ENCODE data around the gene ATG7. TPM values are rescaled to one million over a fixed set of nuclear protein-coding genes. Genes with fewer than 3 reads are reported as not detected.

ATG7 gene
- total RNA-seq, 1 experiment from 2014 or later, result 29.3 TPM

DNA sequence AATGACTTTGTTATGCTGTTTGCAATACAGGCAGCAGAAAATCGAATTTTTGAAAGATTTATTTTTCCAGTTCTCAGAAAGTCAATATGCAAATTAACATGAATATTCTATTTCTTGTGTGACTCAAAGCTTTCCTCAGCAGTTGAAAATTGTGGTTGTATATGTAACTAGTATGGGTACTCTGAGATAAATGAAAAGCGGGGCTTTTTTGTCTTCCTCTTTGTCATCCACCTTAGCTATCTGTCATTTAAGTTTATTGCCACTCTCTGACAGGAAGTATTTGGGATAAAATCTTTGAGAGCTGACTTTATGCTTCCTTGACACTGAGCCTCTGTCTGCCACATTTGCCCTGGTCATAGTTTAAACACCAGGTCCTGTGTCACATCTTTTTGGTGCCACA is 91.5 kb downstream of the ATG7 start:
- no peaks in the 10 kb centered on the region for H3K4me1 ChIP-seq (ENCODE audit: control insufficient read depth in 1 of 2, insufficient read depth in 2 of 2, low read length in 2 of 2)
- no peak for ATAC-seq
- POLR2A ChIA-PET, result no interaction called here
- H3K36me3 ChIP-seq (ENCODE audit: control insufficient read depth in 1 of 2, insufficient read depth in 2 of 2, low read length in 2 of 2), result peaks cover 12 to 17% of the 10 kb centered on the region in 2 experiments; a peak in 2 of 4 replicates
- H3K9me2 ChIP-seq (ENCODE audit: insufficient read depth), result no peaks in the 10 kb centered on the region
- no TSS peak for BruUV-seq (replicated peaks)
- no peak overlapping the region for H3K9ac ChIP-seq (ENCODE audit: low read length)
- CTCF ChIA-PET, result interaction anchor here (1.4 kb wide), 1 partner anchor 29 kb away, joined by 4 read pairs; no protein-coding TSS in a partner anchor
- no peaks in the 10 kb centered on the region for H3K9me3 ChIP-seq (ENCODE audit: control insufficient read depth in 1 of 2, insufficient read depth in 1 of 2, low read depth in 1 of 2, low read length in 2 of 2)
- RAD21 ChIA-PET (ENCODE audit: low non-redundant PET in 1 of 2, low total read pairs in 2 of 2, uncharacterized antibody in 2 of 2, unreplicated experiment in 2 of 2), result no interaction called here
- no peaks in the 10 kb centered on the region for H3K27me3 ChIP-seq (ENCODE audit: insufficient read depth, low read length)
- H3K27ac ChIP-seq (ENCODE audit: low read depth, low read length), result no peak overlapping the region
- intact Hi-C loops (cut with micrococcal nuclease), result no loop called here
- no peak for DNase-seq (ENCODE audit: low read depth, low spot score)
- H2AFZ ChIP-seq (ENCODE audit: low read depth, low read length, poor library complexity, severe bottlenecking), result no peak overlapping the region
- H3K4me2 ChIP-seq (ENCODE audit: low read length), result no peak overlapping the region
- H3K79me2 ChIP-seq (ENCODE audit: insufficient read depth, low read length), result no peaks in the 10 kb centered on the region
- no peaks in the 10 kb centered on the region for H4K20me1 ChIP-seq (ENCODE audit: insufficient read depth)
- no peak for TF ChIP-seq RAD21 (IDR thresholded peaks at IDR 0.05; ENCODE audit: low read depth)
- TF ChIP-seq, protein P1, sequence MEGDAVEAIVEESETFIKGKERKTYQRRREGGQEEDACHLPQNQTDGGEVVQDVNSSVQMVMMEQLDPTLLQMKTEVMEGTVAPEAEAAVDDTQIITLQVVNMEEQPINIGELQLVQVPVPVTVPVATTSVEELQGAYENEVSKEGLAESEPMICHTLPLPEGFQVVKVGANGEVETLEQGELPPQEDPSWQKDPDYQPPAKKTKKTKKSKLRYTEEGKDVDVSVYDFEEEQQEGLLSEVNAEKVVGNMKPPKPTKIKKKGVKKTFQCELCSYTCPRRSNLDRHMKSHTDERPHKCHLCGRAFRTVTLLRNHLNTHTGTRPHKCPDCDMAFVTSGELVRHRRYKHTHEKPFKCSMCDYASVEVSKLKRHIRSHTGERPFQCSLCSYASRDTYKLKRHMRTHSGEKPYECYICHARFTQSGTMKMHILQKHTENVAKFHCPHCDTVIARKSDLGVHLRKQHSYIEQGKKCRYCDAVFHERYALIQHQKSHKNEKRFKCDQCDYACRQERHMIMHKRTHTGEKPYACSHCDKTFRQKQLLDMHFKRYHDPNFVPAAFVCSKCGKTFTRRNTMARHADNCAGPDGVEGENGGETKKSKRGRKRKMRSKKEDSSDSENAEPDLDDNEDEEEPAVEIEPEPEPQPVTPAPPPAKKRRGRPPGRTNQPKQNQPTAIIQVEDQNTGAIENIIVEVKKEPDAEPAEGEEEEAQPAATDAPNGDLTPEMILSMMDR (IDR thresholded peaks at IDR 0.05 in 2 of 3, conservative IDR thresholded peaks at IDR 0.05 in 1 of 3; ENCODE audit: borderline replicate concordance in 1 of 3, insufficient read depth in 1 of 3, low read depth in 2 of 3, low read length in 2 of 3), result no peak
- no peak for TF ChIP-seq SIN3A (IDR thresholded peaks at IDR 0.05; ENCODE audit: low read depth)
- TF ChIP-seq POLR2A (IDR thresholded peaks at IDR 0.05; ENCODE audit: borderline replicate concordance, extremely low read depth, insufficient read depth, insufficient read length), result no peak
- TF ChIP-seq, protein P2, sequence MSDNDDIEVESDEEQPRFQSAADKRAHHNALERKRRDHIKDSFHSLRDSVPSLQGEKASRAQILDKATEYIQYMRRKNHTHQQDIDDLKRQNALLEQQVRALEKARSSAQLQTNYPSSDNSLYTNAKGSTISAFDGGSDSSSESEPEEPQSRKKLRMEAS (IDR thresholded peaks at IDR 0.05), result no peak
- TF ChIP-seq EGR1 (IDR thresholded peaks at IDR 0.05; ENCODE audit: low read depth), result no peak
- no peak for TF ChIP-seq FOSL1 (IDR thresholded peaks at IDR 0.05; ENCODE audit: low read depth)
- no peak for TF ChIP-seq ZNF274 (IDR thresholded peaks at IDR 0.05; ENCODE audit: low read depth, low read length)
- no peak for TF ChIP-seq ELF1 (IDR thresholded peaks at IDR 0.05; ENCODE audit: borderline replicate concordance, low read depth)
- TF ChIP-seq CBX3 (IDR thresholded peaks at IDR 0.05; ENCODE audit: low read depth), result no peak
- TF ChIP-seq, protein P3, sequence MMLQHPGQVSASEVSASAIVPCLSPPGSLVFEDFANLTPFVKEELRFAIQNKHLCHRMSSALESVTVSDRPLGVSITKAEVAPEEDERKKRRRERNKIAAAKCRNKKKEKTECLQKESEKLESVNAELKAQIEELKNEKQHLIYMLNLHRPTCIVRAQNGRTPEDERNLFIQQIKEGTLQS (IDR thresholded peaks at IDR 0.05), result no peak
- TF ChIP-seq EZH2 (IDR thresholded peaks at IDR 0.05), result no peak
- TF ChIP-seq TCF7L2 (IDR thresholded peaks at IDR 0.05; ENCODE audit: borderline replicate concordance, extremely low read depth, insufficient read depth, insufficient read length), result no peak
- no peak for TF ChIP-seq SRF (IDR thresholded peaks at IDR 0.05; ENCODE audit: low read depth)
- TF ChIP-seq CEBPB (IDR thresholded peaks at IDR 0.05; ENCODE audit: low read depth), result no peak
- no peak overlapping the region for H3K4me3 ChIP-seq (replicated peaks in 1 of 2; ENCODE audit: low read depth in 1 of 2, low read length in 2 of 2)

Data from HCT116 (cell line).